B cell (primary cell): Measurements from ENCODE around the gene PLA2G4D. TPM values are rescaled to one million over a fixed set of nuclear protein-coding genes. Genes with fewer than 3 reads are reported as not detected.

Experiments
- ATAC-seq: fragments of 200-7000 bp; cut with Tn5 transposase; one replicate; pipeline ENCODE4 v1.10.0; 2021; ENCODE audit warnings: low read depth, mild to moderate bottlenecking, moderate number of reproducible peaks, moderate library complexity
- CTCF ChIA-PET: fragments of 350-600 bp; sonication (Branson Sonifier 250); formaldehyde crosslinking; loops from one replicate; lab custom pipeline; 2021; ENCODE audit warnings: antibody characterized with exemption, inconsistent platforms; lab: Charles Lee
- POLR2A ChIA-PET: fragments of 350-600 bp; sonication (Branson Sonifier 250); formaldehyde crosslinking; loops from one replicate; lab custom pipeline; 2021; ENCODE audit warnings: antibody characterized with exemption; lab: Charles Lee
- DNase-seq: peaks from one replicate; pipeline ENCODE4 v3.0.0; 2013
- H2AFZ ChIP-seq: 2 replicates; pipeline ENCODE4 v1.6.1; 2012; ENCODE audit warnings: mild to moderate bottlenecking, low read depth, low read length; ENCODE audit not compliant: insufficient read depth, poor library complexity, severe bottlenecking
- H3K27ac ChIP-seq, 2 donors: 1 replicate in 1 of 2; 2 replicates in 1 of 2; pipeline ENCODE4 v1.5.1; 2012 to 2013; ENCODE audit warnings: low read length in 2 of 2, mild to moderate bottlenecking in 2 of 2, moderate library complexity in 1 of 2
- H3K27me3 ChIP-seq, 4 experiments: fragments of 200-600 bp in 1 of 4; sonication (generic) in 1 of 4; replicated peaks in 1 of 4; 1 replicate in 2 of 4; 2 replicates in 2 of 4; pipeline versions ENCODE4 v1.6.1 to v1.7.0; 2013 to 2016; ENCODE audit warnings: low read length in 3 of 4, mild to moderate bottlenecking in 2 of 4, mixed read lengths in 1 of 4, moderate library complexity in 1 of 4; ENCODE audit not compliant: insufficient read depth in 4 of 4, control insufficient read depth in 3 of 4; ENCODE audit errors: control extremely low read depth in 1 of 4
- H3K36me3 ChIP-seq, 2 experiments: replicated peaks in 1 of 2; 1 replicate in 1 of 2; 2 replicates in 1 of 2; pipeline versions ENCODE4 v1.6.1 to v1.7.1; 2013; ENCODE audit warnings: low read length in 1 of 2; ENCODE audit not compliant: insufficient read depth in 2 of 2, control insufficient read depth in 1 of 2; ENCODE audit errors: control extremely low read depth in 1 of 2, extremely low read depth in 1 of 2
- H3K4me1 ChIP-seq, 2 donors: fragments of 200-600 bp in 1 of 2; sonication (generic) in 1 of 2; 1 replicate in 1 of 2; 2 replicates in 1 of 2; pipeline versions ENCODE4 v1.5.1 to v1.6.1; 2013 to 2017; ENCODE audit warnings: low read length in 2 of 2; ENCODE audit not compliant: control insufficient read depth in 2 of 2, insufficient read depth in 2 of 2
- H3K4me2 ChIP-seq: replicated peaks from 2 replicates; pipeline ENCODE3; 2012; ENCODE audit warnings: mild to moderate bottlenecking, low read depth, low read length; ENCODE audit not compliant: poor library complexity, severe bottlenecking
- H3K4me3 ChIP-seq, 5 experiments: fragments of 200-600 bp in 1 of 5; sonication (generic) in 1 of 5; 1 replicate in 3 of 5; 2 replicates in 2 of 5; pipeline versions ENCODE4 v1.5.1 to v1.7.0; 2011 to 2016; ENCODE audit warnings: low read length in 4 of 5, mild to moderate bottlenecking in 4 of 5, low read depth in 2 of 5, control low read depth in 1 of 5, moderate library complexity in 1 of 5; ENCODE audit not compliant: insufficient read depth in 1 of 5; ENCODE audit errors: control extremely low read depth in 1 of 5, extremely low read depth in 1 of 5
- H3K79me2 ChIP-seq: fragments of 200-600 bp; sonication (generic); one replicate; pipeline ENCODE4 v1.6.0; 2016; ENCODE audit warnings: low read length; ENCODE audit not compliant: control insufficient read depth, insufficient read depth
- H3K9ac ChIP-seq: fragments of 200-600 bp; sonication (generic); 2 replicates; pipeline ENCODE4 v1.6.1; 2017; ENCODE audit warnings: mild to moderate bottlenecking, low read length, moderate library complexity
- H3K9me3 ChIP-seq, 3 donors: one replicate each; pipeline versions ENCODE4 v1.6.1 to v1.7.1; 2013; ENCODE audit warnings: low read length in 2 of 3; ENCODE audit not compliant: control insufficient read depth in 2 of 3, insufficient read depth in 1 of 3; ENCODE audit errors: control extremely low read depth in 1 of 3
- H4K20me1 ChIP-seq: 2 replicates; pipeline ENCODE4 v1.6.0; 2012; ENCODE audit warnings: mild to moderate bottlenecking, low read length; ENCODE audit not compliant: insufficient read depth, control insufficient read depth, poor library complexity, severe bottlenecking
- H3K27ac Mint-ChIP-seq: one replicate; pipeline ENCODE4 v1.8.0; 2021; ENCODE audit warnings: mixed read lengths
- H3K27me3 Mint-ChIP-seq: one replicate; pipeline ENCODE4 v1.8.0; 2021; ENCODE audit warnings: mixed read lengths
- H3K4me1 Mint-ChIP-seq: one replicate; pipeline ENCODE4 v1.8.0; 2021; ENCODE audit warnings: mixed read lengths
- H3K4me3 Mint-ChIP-seq: one replicate; pipeline ENCODE4 v1.8.0; 2021; ENCODE audit warnings: mixed read lengths
- H3K9me3 Mint-ChIP-seq: one replicate; pipeline ENCODE4 v1.8.0; 2022; ENCODE audit warnings: mixed read lengths; ENCODE audit not compliant: insufficient read depth
- EZH2 ChIP-seq: IDR thresholded peaks from 2 replicates; pipeline ENCODE4 v1.6.1; 2012; ENCODE audit warnings: borderline replicate concordance, low read depth, mild to moderate bottlenecking, moderate library complexity, low read length; ENCODE audit not compliant: insufficient read depth, poor library complexity, severe bottlenecking
- WGBS: methylation state at CpG from one replicate; pipeline ENCODE4 v1.1.5; 2013; ENCODE audit warnings: missing lambda C conversion rate; ENCODE audit not compliant: insufficient coverage; 5-methylcytosine and 5-hydroxymethylcytosine counted together
- intact Hi-C: fragments of 100-400 bp; cut with micrococcal nuclease; formaldehyde crosslinking; loops from one replicate; pipeline ENCODE4 v1.10.0; 2022
- polyA plus RNA-seq: library from polyadenylated mRNA; depleted of rRNA; stranded (reverse); fragments of >200 nt; gene quantifications from 2 replicates; pipeline ENCODE4 v1.2.3, GENCODE V29; 2012
- total RNA-seq, 2 donors: library from RNA; stranded (reverse); fragments of 120-200 nt in 1 of 2; gene quantifications; 1 replicate in 1 of 2; 2 replicates in 1 of 2; pipeline versions ENCODE4 v1.2.3 to v1.2.4, GENCODE V29; 2013 to 2022
- TF ChIP-seq, protein P1 (sequence below): fragments of 200-600 bp; IDR thresholded peaks from one replicate; pipeline ENCODE4 v1.8.0; 2022; ENCODE audit warnings: antibody characterized with exemption, mild to moderate bottlenecking

PLA2G4D gene
- total and polyA plus RNA-seq, 2 donors (not counting 1 experiment from before 2014, with no cell fraction given): not detected

DNA sequence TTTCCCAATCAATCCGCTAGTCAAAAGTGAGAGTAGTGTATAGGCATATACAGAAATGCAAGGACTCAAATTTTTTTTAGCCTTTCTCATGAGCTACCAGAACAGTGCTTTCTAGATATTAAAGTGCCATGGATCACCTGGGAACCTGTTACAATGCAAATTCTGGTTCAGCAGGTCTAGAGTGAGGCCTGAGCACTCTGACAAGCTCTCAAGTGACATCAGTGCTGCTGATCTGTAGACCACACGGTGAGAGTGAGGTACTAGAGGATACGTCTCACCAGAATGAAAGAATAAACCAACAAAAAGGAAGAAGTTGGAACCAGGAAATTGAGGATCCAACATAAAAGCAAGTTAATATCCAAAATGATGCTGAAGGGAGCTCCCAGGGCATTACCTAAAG is 16.0 kb upstream of the PLA2G4D start:
- H2AFZ ChIP-seq: no peak overlapping the region
- TF ChIP-seq EZH2: no peak
- ATAC-seq (no peak), DNase-seq (no peak)
- H3K9me3 Mint-ChIP-seq: no peaks in the 10 kb centered on the region
- peaks cover 27% of the 10 kb centered on the region for H3K27me3 Mint-ChIP-seq
- no peaks in the 10 kb centered on the region for H4K20me1 ChIP-seq
- 65% methylated on average over 2 of the region's 3 CpGs for WGBS
- CTCF ChIA-PET: interaction anchor here (1.0 kb wide), 1 partner anchor 26 kb away, joined by 3 read pairs; no protein-coding TSS in a partner anchor
- no peak overlapping the region for H3K4me3 Mint-ChIP-seq
- H3K4me2 ChIP-seq: no peak overlapping the region
- no peaks in the 10 kb centered on the region for H3K36me3 ChIP-seq
- H3K9ac ChIP-seq: no peak overlapping the region
- intact Hi-C loops: no loop called here
- H3K79me2 ChIP-seq: no peaks in the 10 kb centered on the region
- H3K4me1 Mint-ChIP-seq: peaks cover 10% of the 10 kb centered on the region
- no peak overlapping the region for H3K4me3 ChIP-seq
- POLR2A ChIA-PET: no interaction called here
- peaks cover 0 to 5% (median 0%) of the 10 kb centered on the region in 4 experiments for H3K27me3 ChIP-seq
- H3K4me1 ChIP-seq: peaks cover 4 to 8% of the 10 kb centered on the region in 2 donors
- H3K9me3 ChIP-seq: no peaks in the 10 kb centered on the region
- no peak overlapping the region for H3K27ac Mint-ChIP-seq
- H3K27ac ChIP-seq: no peak overlapping the region

DNA sequence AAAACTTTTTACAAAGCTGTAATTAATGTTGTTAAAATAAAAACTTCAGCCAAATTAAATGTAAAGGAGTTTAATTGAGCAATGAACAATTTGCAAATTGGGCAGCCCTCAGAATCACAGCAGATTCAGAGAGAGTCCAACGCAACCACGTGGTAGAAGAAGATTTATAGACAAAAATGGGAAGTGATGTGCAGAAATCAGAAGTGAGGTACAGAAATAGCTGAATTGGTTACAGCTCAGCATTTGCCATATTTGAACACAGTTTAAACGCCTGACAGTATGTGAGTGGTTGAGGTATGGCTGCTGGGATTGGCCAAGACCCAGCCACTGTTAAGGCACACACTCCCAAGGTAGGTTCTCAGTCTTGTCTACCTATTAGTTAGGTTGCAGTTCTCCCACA is 14.4 kb upstream of the PLA2G4D start:
- H3K27ac ChIP-seq: no peak overlapping the region
- no peak overlapping the region for H3K4me2 ChIP-seq
- TF ChIP-seq, protein P1, sequence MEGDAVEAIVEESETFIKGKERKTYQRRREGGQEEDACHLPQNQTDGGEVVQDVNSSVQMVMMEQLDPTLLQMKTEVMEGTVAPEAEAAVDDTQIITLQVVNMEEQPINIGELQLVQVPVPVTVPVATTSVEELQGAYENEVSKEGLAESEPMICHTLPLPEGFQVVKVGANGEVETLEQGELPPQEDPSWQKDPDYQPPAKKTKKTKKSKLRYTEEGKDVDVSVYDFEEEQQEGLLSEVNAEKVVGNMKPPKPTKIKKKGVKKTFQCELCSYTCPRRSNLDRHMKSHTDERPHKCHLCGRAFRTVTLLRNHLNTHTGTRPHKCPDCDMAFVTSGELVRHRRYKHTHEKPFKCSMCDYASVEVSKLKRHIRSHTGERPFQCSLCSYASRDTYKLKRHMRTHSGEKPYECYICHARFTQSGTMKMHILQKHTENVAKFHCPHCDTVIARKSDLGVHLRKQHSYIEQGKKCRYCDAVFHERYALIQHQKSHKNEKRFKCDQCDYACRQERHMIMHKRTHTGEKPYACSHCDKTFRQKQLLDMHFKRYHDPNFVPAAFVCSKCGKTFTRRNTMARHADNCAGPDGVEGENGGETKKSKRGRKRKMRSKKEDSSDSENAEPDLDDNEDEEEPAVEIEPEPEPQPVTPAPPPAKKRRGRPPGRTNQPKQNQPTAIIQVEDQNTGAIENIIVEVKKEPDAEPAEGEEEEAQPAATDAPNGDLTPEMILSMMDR: no peak
- no peak for TF ChIP-seq EZH2
- H3K79me2 ChIP-seq: no peaks in the 10 kb centered on the region
- CTCF ChIA-PET: no interaction called here
- Mint-ChIP-seq H3K27ac (no peak overlapping the region), H3K9me3 (no peaks in the 10 kb centered on the region), H3K4me3 (no peak overlapping the region), H3K4me1 (peaks cover 10% of the 10 kb centered on the region), H3K27me3 (peaks cover 27% of the 10 kb centered on the region)
- no peak overlapping the region for H2AFZ ChIP-seq
- peaks cover 4 to 8% of the 10 kb centered on the region in 2 donors for H3K4me1 ChIP-seq
- ATAC-seq: no peak
- H4K20me1 ChIP-seq: no peaks in the 10 kb centered on the region
- no peak overlapping the region for H3K4me3 ChIP-seq
- intact Hi-C loops: no loop called here
- H3K36me3 ChIP-seq: no peaks in the 10 kb centered on the region
- H3K9me3 ChIP-seq: no peaks in the 10 kb centered on the region
- POLR2A ChIA-PET: no interaction called here
- peaks cover 0 to 5% (median 0%) of the 10 kb centered on the region in 4 experiments for H3K27me3 ChIP-seq
- no peak overlapping the region for H3K9ac ChIP-seq
- DNase-seq: no peak
- WGBS: 8% methylated on average over 3 of the region's 3 CpGs
